PC-3 (cell line): ENCODE data around the gene NPFFR1. TPM values are rescaled to one million over a fixed set of nuclear protein-coding genes. Genes with fewer than 3 reads are reported as not detected.

Experiments used
- ATAC-seq: fragments of 200-7000 bp; cut with Tn5 transposase; 2 replicates; pipeline ENCODE4 v1.9.1; 2020; ENCODE audit warnings: mild to moderate bottlenecking, moderate library complexity
- BruUV-seq: library from RNA; stranded (reverse); fragments of 400-500 nt; replicated peaks from 2 replicates; lab custom pipeline; 2021; lab: Mats Ljungman, UMichigan
- CTCF ChIA-PET: fragments of 300-600 bp; sonication (Branson Sonifier 250); formaldehyde crosslinking; loops from one replicate; lab custom pipeline; 2022; ENCODE audit warnings: antibody characterized with exemption; lab: Charles Lee
- POLR2A ChIA-PET: fragments of 300-600 bp; sonication (Branson Sonifier 250); formaldehyde crosslinking; loops from one replicate; lab custom pipeline; 2022; ENCODE audit warnings: antibody characterized with exemption; ENCODE audit not compliant: unreplicated experiment; lab: Charles Lee
- DNase-seq: peaks from one replicate; pipeline ENCODE4 v3.0.0-alpha.2; 2015
- H2AFZ ChIP-seq: fragments of 300-600 bp; sonication (generic); 2 replicates; pipeline ENCODE4 v1.6.0; 2016; ENCODE audit warnings: antibody characterized with exemption, low read length
- H3F3A ChIP-seq: fragments of 300-600 bp; sonication (generic); one replicate; pipeline ENCODE4 v1.6.0; 2017; ENCODE audit warnings: antibody characterized with exemption, low read length, control low read depth, mild to moderate bottlenecking; ENCODE audit not compliant: unreplicated experiment
- H3K27ac ChIP-seq: fragments of 300-600 bp; sonication (generic); 2 replicates; pipeline ENCODE4 v1.5.1; 2016; ENCODE audit warnings: mild to moderate bottlenecking, low read length
- H3K27me3 ChIP-seq: fragments of 300-600 bp; sonication (generic); 2 replicates; pipeline ENCODE4 v1.6.1; 2016; ENCODE audit warnings: low read length, mixed read lengths
- H3K36me3 ChIP-seq: fragments of 300-600 bp; sonication (generic); 2 replicates; pipeline ENCODE4 v1.6.1; 2016; ENCODE audit warnings: low read depth, mixed run types, low read length, mixed read lengths
- H3K4me1 ChIP-seq: fragments of 300-600 bp; sonication (generic); 2 replicates; pipeline ENCODE4 v1.5.1; 2016; ENCODE audit warnings: low read length; ENCODE audit not compliant: insufficient read depth
- H3K4me2 ChIP-seq: fragments of 300-600 bp; sonication (generic); 2 replicates; pipeline ENCODE4 v1.6.0; 2016; ENCODE audit warnings: low read length
- H3K4me3 ChIP-seq: fragments of 300-600 bp; sonication (generic); 2 replicates; pipeline ENCODE4 v1.5.1; 2016; ENCODE audit warnings: mild to moderate bottlenecking, low read length, mixed read lengths
- H3K79me2 ChIP-seq: fragments of 300-600 bp; sonication (generic); 2 replicates; pipeline ENCODE4 v1.6.1; 2017; ENCODE audit warnings: low read length, mixed read lengths
- H3K9ac ChIP-seq: fragments of 300-600 bp; sonication (generic); 2 replicates; pipeline ENCODE4 v1.6.0; 2016; ENCODE audit warnings: mild to moderate bottlenecking, low read length
- H3K9me2 ChIP-seq: fragments of 300-600 bp; sonication (generic); replicated peaks from 2 replicates; pipeline ENCODE4 v1.6.1; 2016; ENCODE audit warnings: mixed run types, low read length, mixed read lengths
- H3K9me3 ChIP-seq: fragments of 300-600 bp; sonication (generic); 2 replicates; pipeline ENCODE4 v1.6.1; 2016; ENCODE audit warnings: low read length, mixed read lengths
- H4K20me1 ChIP-seq: fragments of 300-600 bp; sonication (generic); 2 replicates; pipeline ENCODE4 v1.6.1; 2016; ENCODE audit warnings: low read length, mixed read lengths
- EZH2 ChIP-seq: fragments of 300-600 bp; sonication (generic); IDR thresholded peaks from one replicate; pipeline ENCODE4 v1.6.1; 2017; ENCODE audit warnings: antibody characterized with exemption, mild to moderate bottlenecking, low read length; ENCODE audit not compliant: unreplicated experiment
- EZH2phosphoT487 ChIP-seq: fragments of 300-600 bp; sonication (generic); IDR thresholded peaks from 2 replicates; pipeline ENCODE4 v1.6.1; 2018; ENCODE audit warnings: mild to moderate bottlenecking, antibody characterized with exemption, low read length, borderline replicate concordance
- intact Hi-C: fragments of 100-400 bp; cut with micrococcal nuclease; formaldehyde crosslinking; loops from 2 replicates; pipeline ENCODE4 v1.9.0; 2023
- total RNA-seq: library from RNA; depleted of rRNA; stranded (reverse); fragments of >200 nt; gene quantifications from 2 replicates; pipeline ENCODE4 v1.2.3, GENCODE V29; 2014
- TF ChIP-seq, protein P1 (sequence below): fragments of 300-600 bp; sonication (generic); conservative IDR thresholded peaks from 2 replicates; pipeline ENCODE4 v1.5.1; 2017; ENCODE audit warnings: antibody characterized with exemption, low read depth, mild to moderate bottlenecking, low read length

NPFFR1 gene
- total RNA-seq, 1 experiment from 2014 or later: not detected

DNA sequence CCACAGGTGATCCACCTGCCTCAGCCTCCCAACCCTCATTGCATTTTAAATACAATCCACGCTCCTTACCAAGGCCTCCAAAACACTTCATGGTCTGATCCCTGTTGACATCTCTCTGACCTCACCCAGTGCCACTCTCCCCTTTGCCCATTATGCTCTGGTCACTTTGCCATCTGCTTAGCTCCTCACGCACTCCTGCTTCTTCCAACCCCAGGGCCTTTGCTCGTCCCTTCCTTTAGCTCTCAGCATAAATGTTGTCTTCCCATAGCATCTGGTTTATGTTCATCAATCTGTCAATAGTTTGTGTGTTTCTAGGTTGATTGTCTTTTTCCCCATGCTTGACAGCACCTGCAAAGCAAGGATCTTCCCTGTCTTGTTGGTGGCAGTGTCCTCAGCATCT, 14.1 kb downstream of the NPFFR1 start:
- peaks cover 16% of the 10 kb centered on the region for H3K4me1 ChIP-seq
- POLR2A ChIA-PET: no interaction called here
- CTCF ChIA-PET: interaction anchor here (0.7 kb wide), 1 partner anchor 95 kb away, joined by 5 read pairs; no protein-coding TSS in a partner anchor
- H3K36me3 ChIP-seq: no peaks in the 10 kb centered on the region
- H3F3A ChIP-seq: no peaks in the 10 kb centered on the region
- no peak for ATAC-seq
- no peak overlapping the region for H2AFZ ChIP-seq
- no peak for DNase-seq
- H3K9me2 ChIP-seq: no peaks in the 10 kb centered on the region
- intact Hi-C loops: loop anchor here (5.0 kb wide), 1 partner anchor 63 kb away; no protein-coding TSS in a partner anchor
- H3K27ac ChIP-seq: no peak overlapping the region
- no peaks in the 10 kb centered on the region for H3K27me3 ChIP-seq
- H3K9me3 ChIP-seq: no peaks in the 10 kb centered on the region
- H3K79me2 ChIP-seq: no peaks in the 10 kb centered on the region
- H4K20me1 ChIP-seq: no peaks in the 10 kb centered on the region
- H3K4me2 ChIP-seq: no peak overlapping the region
- TF ChIP-seq EZH2phosphoT487 (no peak), EZH2 (no peak)
- TF ChIP-seq, protein P1, sequence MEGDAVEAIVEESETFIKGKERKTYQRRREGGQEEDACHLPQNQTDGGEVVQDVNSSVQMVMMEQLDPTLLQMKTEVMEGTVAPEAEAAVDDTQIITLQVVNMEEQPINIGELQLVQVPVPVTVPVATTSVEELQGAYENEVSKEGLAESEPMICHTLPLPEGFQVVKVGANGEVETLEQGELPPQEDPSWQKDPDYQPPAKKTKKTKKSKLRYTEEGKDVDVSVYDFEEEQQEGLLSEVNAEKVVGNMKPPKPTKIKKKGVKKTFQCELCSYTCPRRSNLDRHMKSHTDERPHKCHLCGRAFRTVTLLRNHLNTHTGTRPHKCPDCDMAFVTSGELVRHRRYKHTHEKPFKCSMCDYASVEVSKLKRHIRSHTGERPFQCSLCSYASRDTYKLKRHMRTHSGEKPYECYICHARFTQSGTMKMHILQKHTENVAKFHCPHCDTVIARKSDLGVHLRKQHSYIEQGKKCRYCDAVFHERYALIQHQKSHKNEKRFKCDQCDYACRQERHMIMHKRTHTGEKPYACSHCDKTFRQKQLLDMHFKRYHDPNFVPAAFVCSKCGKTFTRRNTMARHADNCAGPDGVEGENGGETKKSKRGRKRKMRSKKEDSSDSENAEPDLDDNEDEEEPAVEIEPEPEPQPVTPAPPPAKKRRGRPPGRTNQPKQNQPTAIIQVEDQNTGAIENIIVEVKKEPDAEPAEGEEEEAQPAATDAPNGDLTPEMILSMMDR: no peak
- BruUV-seq: no TSS peak
- H3K4me3 ChIP-seq: no peak overlapping the region
- H3K9ac ChIP-seq: no peak overlapping the region

DNA sequence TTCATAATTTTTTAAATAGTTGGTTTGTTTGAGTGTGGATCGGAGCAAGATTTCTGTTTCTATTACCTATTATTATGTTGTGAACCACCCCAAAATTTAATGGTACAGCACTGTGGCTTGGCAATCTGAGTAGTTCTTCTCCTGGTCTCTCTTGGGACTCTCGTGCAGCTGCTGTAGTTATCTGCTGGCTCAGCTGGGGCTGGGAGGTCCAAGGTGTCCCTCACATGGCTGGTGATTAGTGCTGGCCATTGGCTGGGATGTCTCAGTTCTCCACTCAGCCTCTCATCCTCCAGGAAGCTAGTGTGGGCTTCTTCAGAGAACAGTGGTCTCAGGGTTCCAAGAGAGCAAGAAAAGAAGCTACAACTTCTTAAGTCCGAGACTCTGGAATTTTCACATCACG, 15.4 kb downstream of the NPFFR1 start:
- intact Hi-C loops: no loop called here
- no peaks in the 10 kb centered on the region for H3K9me3 ChIP-seq
- no peaks in the 10 kb centered on the region for H3K36me3 ChIP-seq
- H3K79me2 ChIP-seq: no peaks in the 10 kb centered on the region
- H3F3A ChIP-seq: no peaks in the 10 kb centered on the region
- no peak overlapping the region for H3K27ac ChIP-seq
- H3K4me1 ChIP-seq: peaks cover 16% of the 10 kb centered on the region
- H3K4me2 ChIP-seq: no peak overlapping the region
- no peaks in the 10 kb centered on the region for H4K20me1 ChIP-seq
- DNase-seq: no peak
- no peak for ATAC-seq
- no peak overlapping the region for H3K9ac ChIP-seq
- CTCF ChIA-PET: interaction anchor here (1.7 kb wide), 1 partner anchor 96 kb away, joined by 4 read pairs; no protein-coding TSS in a partner anchor
- TF ChIP-seq EZH2phosphoT487 (no peak), EZH2 (no peak)
- TF ChIP-seq, protein P1: no peak
- H3K4me3 ChIP-seq: no peak overlapping the region
- POLR2A ChIA-PET: no interaction called here
- no peaks in the 10 kb centered on the region for H3K9me2 ChIP-seq
- no peaks in the 10 kb centered on the region for H3K27me3 ChIP-seq
- no TSS peak for BruUV-seq
- no peak overlapping the region for H2AFZ ChIP-seq
